A673 (cell line): ENCODE measurements around the gene ATF4.

Source experiments
- EZH2 ChIP-seq: fragments of 200-600 bp; sonication (generic); IDR thresholded peaks from 2 replicates; pipeline ENCODE4 v1.6.1; 2017; ENCODE audit warnings: borderline replicate concordance, low read depth, mild to moderate bottlenecking, mixed read lengths, antibody characterized with exemption, low read length; ENCODE audit not compliant: poor library complexity, severe bottlenecking
- TF ChIP-seq, protein P1 (sequence below): fragments of 300-800, 200-600 bp; sonication (generic); conservative IDR thresholded peaks from 2 replicates; pipeline ENCODE4 v1.5.1; 2017; ENCODE audit warnings: low read depth, mild to moderate bottlenecking, antibody characterized with exemption, low read length, moderate library complexity, mixed read lengths

DNA sequence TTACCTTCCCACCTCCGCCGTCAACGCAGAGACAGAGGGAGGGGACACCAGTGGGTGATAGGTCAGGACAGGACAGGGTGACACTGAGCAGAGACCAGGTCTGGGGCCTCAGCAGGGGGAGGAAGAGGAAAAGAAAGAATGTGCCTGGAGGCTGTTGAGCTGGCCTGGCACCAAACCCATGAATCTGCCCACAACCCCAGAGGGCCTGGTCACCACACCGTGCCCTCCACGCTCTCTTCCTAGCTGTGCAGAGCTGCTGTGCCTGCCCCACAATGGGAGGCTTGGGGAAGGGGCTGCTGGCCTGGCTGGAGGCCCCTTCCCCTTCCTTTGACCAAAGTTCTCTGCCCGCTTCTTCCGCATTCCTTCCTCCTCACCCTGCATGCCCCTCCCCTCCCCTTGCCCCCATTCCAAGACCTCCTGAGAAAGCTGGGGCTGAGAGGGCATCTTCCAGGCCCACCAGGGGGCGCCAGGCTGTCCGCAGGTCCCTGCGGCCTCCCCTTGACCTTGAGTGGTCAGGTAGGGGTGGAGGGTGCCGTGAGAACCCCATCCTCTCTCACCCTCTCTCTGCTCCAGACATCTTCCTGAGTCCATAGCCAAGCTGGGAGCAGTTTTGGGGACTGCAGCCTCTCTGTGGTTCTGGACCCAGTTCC, 39.2 kb downstream of the ATF4 start:
- TF ChIP-seq, protein P1, sequence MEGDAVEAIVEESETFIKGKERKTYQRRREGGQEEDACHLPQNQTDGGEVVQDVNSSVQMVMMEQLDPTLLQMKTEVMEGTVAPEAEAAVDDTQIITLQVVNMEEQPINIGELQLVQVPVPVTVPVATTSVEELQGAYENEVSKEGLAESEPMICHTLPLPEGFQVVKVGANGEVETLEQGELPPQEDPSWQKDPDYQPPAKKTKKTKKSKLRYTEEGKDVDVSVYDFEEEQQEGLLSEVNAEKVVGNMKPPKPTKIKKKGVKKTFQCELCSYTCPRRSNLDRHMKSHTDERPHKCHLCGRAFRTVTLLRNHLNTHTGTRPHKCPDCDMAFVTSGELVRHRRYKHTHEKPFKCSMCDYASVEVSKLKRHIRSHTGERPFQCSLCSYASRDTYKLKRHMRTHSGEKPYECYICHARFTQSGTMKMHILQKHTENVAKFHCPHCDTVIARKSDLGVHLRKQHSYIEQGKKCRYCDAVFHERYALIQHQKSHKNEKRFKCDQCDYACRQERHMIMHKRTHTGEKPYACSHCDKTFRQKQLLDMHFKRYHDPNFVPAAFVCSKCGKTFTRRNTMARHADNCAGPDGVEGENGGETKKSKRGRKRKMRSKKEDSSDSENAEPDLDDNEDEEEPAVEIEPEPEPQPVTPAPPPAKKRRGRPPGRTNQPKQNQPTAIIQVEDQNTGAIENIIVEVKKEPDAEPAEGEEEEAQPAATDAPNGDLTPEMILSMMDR: peak; percentile 59
- no peak for TF ChIP-seq EZH2
